ENCODE results near the gene KSR1.

GRCh38 chr17:27466743-27467375 is 10.6 kb downstream of the KSR1 start:
- TF ChIP-seq EP300 (IDR thresholded peaks at IDR 0.05) (no peak), CTCF (IDR thresholded peaks at IDR 0.05) (no peak), POLR2A (IDR thresholded peaks at IDR 0.05) (no peak), POLR2AphosphoS5 (IDR thresholded peaks at IDR 0.05) (no peak)

All from upper lobe of left lung (tissue), 4 donors.